GM19035 (cell line): ENCODE measurements around the gene SNX7.
A peak's percentile ranks its signal among the peaks of the same experiment; 100 is the strongest.

ENCODE experiments used
- ATAC-seq: cut with Tn5 transposase; IDR thresholded peaks from one replicate; pipeline ENCODE4 v1.9.1; 2021; ENCODE audit not compliant: unreplicated experiment

SNX7 gene

DNA sequence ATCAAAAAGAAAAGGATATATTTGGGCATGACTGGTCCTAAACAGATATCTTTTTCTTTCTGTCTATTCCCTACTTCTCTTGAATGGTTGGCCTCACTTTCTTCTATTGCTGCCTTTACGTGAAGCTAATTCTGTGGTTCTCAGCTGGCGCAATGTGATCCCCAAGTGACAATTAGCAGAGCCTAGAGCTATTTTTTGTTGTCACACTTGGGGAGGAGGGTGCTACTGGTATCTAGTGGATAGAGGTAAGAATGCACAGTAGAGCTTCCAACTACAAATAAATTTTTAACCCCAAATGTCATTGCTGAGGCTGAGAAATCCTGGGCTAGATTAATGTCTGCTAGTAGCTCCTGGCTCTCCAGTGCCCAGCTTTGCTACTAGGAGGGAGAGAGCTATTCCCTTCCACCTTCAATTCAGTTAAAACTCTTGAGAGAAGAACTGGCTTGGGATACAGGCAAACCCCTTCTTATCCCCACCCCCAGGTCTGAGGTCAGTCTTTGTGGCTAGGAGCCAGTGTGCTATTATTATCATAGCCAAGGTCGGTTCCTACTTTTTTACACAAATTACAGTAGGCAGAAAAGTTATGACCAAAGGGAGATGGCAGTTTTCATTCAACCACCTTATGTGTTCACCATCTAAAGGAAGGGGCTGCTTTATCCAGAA, 102.1 kb downstream of the SNX7 start:
- ATAC-seq, result no peak

DNA sequence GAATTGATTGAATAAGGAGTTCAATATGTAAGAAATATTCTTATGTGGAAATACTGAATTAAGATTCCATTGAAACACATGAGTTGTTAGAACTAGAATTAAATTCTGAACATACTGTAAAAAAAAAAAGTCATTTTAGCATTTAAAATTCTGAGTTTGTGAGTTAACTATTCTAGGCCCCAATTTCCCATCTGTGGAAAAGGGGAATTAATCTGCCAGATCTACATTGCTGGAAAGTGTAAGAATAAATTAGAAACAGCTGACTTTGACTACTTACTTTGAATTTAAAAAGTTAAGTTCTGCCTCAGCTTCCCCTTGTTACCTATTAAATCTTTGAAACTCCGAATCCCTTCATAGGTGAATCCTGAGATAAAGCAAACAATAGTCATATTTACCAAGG, 103.0 kb downstream of the SNX7 start:
- no peak for ATAC-seq

DNA sequence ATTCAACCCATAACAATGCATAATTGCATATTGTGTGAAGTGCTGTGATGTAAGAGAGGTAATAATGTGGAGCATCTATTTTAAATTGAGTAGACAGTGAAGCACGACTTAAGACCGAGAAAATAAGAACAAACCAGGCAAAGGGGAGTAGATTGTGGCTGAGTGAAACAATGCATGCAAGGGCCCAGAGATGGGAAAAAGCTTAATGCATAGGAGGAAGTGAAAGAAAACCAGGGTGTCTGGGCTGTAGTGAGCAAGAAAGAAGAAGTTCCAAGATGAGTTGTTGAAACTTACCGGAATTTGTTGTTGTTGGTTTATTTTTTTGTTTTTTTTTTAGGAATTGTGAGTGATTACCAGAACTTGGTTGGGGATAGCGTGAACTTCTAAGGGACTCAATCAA, 104.7 kb downstream of the SNX7 start:
- ATAC-seq, result peak; percentile 67

DNA sequence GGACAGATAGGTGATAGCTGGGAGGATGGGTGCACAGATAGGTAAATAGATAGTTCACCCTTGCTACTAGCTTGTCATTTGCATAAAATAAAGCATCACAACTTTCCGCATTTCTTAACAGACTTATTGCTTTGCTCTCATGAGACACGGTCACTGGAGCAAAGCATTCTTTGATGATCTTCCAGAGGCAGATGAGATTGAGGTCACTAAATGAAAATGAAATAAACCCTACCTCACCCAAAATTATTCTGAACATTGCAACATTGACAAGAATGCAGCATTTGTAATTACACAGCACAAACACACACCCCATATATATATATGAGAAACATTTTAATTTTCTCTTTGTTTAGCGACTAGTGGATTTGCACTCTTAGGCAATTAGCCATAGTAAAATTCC, 107.6 kb downstream of the SNX7 start:
- ATAC-seq, result no peak

DNA sequence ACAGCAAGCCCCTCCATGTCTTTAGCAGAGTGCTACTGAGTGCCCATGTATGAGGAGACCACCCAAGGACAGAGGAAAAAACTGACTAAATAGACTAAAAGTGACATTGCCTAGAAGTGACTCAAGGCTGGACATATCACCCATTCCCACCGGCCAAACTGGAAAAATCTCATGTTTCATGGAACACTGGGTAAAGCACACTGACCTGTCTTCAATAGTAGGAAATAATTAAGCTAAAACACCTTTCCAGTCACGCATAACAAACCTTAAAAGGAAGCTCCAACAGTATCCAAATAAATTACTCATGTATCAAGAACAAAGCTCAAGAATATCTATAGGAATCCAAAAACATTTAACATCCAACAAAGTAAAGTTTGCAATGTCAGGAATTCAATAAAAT, 120.4 kb downstream of the SNX7 start:
- no peak for ATAC-seq

DNA sequence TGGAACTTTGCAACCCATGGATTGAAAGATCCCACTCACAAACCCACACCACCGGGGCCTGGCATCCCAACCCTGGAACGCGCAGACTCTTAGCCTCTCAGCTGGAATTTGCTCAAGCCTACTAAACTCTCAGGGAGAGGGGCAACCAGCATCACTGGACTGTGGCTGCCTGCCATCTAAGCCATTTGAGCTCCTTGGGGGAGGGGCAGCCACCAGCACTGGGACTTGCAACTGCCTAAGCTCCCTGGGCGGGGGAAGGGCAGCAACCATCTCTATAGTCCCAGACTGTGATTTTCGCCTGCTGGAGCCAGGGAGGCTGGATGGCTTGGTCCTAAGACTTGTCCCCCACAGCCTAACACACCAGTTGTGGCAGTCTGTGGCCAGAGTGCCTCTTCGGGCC, 122.3 kb downstream of the SNX7 start:
- no peak for ATAC-seq

DNA sequence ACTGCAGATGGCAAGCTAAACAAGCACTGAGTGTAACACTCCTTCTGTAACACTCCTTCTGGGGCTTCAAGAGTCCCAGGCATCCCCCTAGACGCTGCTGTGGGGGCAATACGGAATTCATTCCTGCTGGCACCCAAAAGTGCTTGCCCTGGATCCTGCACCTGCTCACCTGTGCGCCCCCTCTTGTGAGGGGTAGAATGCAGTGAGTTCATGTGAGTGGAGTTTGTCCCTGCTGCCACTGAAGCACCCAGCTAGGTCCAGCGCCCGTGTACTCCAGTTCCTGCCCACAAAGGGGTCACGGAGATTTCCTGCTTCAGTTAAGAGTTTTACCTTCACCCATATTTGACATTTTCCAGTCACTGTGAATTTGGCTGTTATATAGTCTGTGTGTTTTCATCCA, 130.0 kb downstream of the SNX7 start:
- no peak for ATAC-seq

DNA sequence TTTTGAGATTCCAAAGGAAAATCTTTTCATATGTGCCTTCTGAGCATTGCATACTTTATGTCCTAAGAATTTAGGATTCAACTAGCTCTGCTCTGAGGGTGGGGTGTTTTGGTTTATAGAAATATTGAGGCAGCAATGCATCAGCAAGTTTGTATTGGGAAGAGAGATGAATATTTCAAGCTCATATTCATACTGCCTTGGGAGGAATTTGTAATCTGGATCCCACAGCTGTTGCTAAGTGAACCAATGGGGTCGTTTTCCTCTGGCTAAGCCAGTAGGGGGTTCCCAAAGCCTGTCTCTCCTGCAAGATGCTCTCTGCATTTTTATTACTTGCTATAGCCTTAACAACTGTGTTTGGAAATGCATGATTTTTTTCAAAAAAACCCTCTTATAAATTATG, 130.6 kb downstream of the SNX7 start:
- ATAC-seq, result no peak

DNA sequence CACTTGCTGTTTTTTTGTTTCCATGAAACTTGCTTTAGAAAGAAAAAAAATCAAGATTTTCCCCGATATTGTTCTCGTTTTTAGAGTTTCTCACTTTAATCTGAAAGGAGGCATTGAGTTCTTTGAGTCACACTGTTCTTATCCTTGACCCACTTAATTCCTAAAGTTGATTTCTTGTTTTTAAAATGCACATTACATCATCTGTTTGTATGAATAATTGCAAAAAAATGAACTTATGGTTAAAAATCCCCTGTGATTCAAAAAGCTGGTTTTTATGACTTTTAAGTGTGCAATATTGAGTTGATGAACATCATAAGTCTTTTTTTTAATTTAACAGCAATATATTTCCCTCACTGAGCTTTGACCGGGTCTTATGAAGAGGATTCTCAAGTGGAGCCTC, 131.6 kb downstream of the SNX7 start:
- ATAC-seq, result no peak

DNA sequence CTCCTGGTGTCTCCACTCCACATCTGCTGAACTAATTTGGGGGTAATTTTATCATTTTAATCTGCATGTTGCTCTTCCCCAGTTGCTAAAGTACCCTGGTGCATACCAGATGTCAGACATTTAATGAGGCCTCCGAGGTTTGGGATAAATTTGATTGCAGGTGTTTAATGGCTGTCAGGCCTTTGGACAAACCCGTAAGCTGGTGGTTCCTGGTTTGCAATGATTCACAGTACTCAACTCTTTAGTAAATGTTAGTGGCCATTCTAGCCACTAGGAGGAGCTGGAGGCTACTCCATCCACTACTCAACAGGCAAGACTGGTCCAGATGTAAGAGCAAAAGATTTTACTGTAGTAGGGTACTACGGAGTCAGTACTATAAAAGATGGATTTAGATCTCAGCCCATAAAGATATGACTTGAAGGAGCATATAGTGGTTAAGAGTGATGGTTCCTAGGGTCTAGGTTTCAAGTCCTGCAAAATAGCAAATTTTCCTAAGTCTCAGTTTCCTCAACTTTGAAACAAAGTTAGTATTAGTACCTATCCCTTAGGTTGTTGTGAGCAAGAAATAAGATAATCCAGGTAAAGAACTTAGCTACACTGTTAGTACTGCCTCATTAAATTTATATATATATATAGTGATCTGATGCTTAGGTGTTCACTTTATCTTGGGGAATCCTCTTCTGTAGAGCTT, 132.8 kb downstream of the SNX7 start:
- peak; percentile 97 for ATAC-seq

DNA sequence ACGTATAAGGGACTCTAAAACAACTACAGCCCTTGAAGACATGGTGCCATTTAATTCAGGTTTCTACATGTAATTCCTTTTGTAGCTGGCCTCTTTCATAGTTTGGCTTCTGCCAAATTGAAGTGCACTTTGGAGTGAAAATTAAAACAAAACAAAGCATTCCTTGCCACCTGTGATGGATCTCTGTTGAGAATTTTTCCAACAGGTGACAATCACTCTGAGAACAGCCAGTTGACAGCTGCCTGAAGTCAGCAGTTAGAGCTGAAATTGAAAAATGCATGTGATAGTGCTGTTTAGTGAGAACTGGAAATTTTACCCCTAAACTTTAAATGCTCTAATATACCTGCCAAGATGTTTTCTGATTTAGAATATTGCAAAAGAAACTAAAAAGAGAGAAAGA, 134.5 kb downstream of the SNX7 start:
- ATAC-seq, result no peak

DNA sequence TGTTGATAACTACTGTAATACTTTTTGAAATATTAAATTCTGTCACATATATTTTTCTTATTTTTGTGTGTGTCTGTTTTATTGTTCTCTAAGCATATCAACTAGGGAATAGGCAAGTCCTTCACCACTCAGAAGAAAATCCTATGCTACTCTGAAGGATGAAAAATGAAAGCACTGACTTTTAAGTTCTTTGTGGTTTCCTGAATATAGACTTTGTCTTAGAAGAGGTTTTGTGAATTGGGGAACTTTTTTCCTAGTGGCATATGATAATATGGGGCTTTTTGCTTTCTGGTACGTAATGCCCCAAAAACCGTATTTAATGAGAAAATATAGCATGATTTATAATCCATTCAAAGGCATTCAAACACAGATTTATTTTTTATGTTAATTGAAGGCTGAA, 136.0 kb downstream of the SNX7 start:
- ATAC-seq, result no peak
